ENCODE measurements around the gene CSNK1G1.
"Not testable (repeated sequence)": the region's sequence is repeated elsewhere in the genome, so short reads cannot be mapped to it uniquely, and the experiment has no call there.

The CSNK1G1 gene

GRCh38 chr15:64235552-64235951 lies 120.4 kb downstream of the CSNK1G1 start:
- DNase-seq: no peak

DNA sequence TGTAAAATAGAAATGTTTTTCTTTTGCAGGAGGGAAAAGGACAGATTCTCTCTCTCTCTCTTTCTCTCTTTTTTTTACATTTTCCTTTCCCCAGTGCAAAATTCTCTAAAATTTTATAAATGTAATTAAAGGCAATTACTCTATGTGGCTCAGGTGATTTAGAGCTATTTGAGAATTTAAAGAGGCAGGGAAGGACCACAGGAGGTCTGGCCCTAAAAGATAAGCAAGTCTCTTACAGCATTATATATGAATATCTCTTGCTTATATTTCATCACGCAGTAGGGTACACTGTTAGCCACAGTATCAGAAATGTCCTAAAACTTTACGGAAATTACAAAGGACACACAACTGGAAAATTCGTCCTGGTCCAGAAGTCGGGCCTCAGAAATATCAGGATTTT lies 122.7 kb downstream of the CSNK1G1 start:
- no peak for DNase-seq

- DNase-seq: no peak
These were observed 123.6 kb downstream of the CSNK1G1 start for GRCh38 chr15:64232400-64232799.

- no peak for DNase-seq
These were observed 126.7 kb downstream of the CSNK1G1 start for GRCh38 chr15:64229129-64229724.

- DNase-seq: no peak
These were observed 130.2 kb downstream of the CSNK1G1 start for GRCh38 chr15:64225804-64226203.

DNA sequence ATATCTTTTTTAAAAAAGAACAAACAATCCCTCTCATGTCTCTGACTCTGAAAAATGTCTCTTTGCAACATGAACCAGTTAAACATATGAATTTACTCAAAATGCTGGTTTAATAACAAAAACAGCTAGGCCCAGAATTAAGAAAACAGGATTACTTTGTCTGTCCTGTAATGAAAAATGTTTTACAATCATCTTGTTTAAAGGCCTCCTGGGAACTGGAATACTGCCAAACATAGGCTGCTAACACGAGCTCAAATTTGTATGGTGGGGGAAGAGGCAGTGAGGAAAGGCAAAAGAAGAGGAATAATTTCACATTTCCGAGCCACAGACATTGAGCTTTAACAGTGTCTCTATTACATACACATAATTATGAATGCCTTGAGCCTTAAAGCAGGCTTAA lies 131.5 kb downstream of the CSNK1G1 start:
- no peak for DNase-seq

GRCh38 chr15:64223882-64224281 lies 132.1 kb downstream of the CSNK1G1 start:
- DNase-seq: no peak

GRCh38 chr15:64222573-64223366 lies 133.2 kb downstream of the CSNK1G1 start:
- DNase-seq: no peak

- DNase-seq: not testable (repeated sequence)
These were observed 134.1 kb downstream of the CSNK1G1 start for GRCh38 chr15:64221911-64222310.

DNA sequence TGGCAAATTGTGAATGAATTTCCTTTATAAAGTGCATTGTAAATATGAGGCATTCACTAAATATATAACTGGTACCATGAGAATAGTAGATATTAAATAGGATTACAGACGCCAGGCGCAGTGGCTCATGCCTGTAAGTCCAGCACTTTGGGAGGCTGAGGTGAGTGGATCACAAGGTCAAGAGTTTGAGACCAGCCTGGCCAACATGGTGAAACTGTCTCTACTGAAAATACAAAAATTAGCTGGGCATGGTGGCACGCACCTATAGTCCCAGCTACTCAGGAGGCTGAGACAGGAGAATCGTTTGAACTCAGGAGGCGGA lies 138.6 kb downstream of the CSNK1G1 start:
- not testable (repeated sequence) for DNase-seq

GRCh38 chr15:64216730-64217428 lies 139.1 kb downstream of the CSNK1G1 start:
- DNase-seq: no peak

DNA sequence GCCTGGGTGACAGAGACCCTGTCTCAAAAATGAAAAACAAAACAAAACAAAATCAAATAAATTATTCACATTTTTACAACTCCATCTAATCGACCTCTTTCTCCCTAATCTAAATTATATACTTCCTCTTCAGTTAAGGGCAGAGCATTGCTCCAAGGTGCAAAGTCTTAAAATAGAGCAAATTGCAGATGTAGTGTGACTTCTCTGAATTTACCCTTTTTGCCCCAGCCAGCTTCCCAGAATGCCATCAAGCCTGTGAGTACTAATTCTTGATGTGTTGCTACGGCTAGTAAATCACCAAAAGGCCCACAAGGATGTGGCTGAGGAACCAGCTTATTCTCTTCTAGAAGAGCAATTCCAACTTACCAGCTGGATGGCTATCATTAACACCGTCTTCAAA lies 139.8 kb downstream of the CSNK1G1 start:
- DNase-seq: no peak

GRCh38 chr15:64213646-64214045 lies 142.3 kb downstream of the CSNK1G1 start:
- DNase-seq: no peak

GRCh38 chr15:64211696-64212095 lies 144.3 kb downstream of the CSNK1G1 start:
- no peak for DNase-seq

DNA sequence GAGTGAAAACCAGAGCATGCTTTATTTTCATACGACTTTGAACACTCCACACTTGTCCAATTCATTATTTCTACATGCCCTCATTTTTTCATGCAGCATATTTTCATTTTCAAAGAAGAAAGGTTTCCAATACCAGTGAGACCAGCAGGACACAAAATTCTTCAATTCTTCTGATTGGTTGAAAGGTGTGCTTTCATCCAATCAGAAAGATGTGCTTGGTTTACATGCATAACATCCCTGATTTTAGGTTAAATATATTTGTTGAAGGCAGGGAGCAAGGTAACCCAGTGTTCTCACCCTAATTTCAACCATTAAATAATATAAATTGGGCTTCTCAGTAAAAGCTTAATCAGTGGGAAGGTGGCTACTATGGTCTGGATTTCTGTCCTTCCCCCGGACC lies 145.6 kb downstream of the CSNK1G1 start:
- no peak for DNase-seq

- no peak for DNase-seq
These were observed 146.2 kb downstream of the CSNK1G1 start for GRCh38 chr15:64209680-64210334.

DNA sequence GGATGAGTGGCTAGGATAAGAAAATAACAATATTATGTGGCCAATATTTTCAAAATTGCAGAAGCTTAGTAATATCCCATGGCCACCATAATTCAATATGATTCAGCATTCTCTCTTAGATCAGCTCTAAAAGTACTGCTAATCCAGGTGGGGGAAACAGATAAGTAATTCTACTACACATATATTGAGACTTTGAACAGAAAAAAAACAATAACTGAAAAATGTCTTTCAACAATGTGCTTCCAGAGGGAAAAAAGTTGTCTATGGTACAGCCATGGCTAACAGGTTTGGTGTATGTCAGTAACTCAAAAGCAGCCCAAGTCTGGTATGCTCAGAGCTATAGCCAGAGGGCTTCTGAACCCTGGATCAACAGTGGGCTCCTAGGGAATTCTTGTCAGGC lies 150.8 kb downstream of the CSNK1G1 start:
- no peak for DNase-seq

GRCh38 chr15:64197425-64197824 lies 158.5 kb downstream of the CSNK1G1 start:
- DNase-seq: no peak

DNA sequence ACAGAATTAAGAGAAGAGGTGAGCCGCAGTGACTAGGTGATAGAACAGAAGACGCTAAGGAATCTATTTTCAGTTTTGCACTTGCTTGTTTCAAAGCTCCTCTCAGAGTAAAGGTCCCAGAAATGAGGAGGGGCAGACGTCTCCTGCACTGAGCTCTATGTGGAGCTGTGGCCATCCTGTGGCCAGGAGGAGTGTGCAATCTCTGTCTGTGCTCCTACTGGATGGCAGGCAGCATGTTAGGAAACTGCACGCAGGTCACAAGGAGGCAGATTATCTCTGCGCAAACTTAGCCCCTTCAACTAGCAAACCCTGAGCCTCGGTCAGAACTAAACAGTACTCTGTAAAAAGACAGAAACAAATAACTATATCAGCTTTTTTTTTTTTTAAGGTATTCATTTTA lies 162.0 kb downstream of the CSNK1G1 start:
- DNase-seq: no peak

DNA sequence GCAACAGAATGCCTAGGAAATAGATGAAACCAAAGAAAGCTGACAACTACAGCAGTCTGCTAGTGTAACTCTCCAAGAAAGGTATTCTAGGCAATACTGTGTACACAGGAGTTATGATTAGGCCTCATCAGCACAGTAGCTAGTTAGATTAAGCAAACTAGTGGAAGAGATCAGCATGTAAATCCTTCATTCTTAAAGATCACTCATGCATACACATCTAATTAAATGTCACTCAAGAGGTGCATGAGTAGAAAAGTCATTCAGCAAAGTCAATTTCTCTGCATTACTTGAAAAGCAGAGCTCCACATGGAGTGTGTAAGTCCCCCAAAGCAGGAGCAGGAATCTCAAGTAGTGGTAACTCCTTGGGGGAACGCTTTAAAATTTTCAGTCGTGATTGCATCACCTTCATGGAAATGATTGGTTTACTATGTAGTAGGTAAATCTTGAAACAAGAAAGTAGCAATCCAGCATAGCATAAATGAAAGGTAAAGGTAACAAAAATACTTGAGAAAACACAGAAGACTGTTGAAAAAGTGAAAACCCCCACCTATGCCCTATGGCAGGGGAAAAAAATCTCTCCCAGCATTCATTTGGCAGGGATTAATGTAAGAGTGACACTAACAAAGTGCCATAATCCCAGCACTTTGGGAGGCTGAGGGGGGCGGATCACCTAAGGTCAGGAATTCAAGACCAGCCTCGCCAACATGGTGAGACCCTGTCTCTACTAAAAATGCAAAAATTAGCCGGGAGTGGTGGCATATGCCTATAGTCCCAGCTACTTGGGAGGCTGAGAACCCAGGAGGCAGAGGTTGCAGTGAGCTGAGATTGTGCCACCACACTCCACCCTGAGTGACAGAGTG lies 163.8 kb downstream of the CSNK1G1 start:
- DNase-seq: no peak

DNA sequence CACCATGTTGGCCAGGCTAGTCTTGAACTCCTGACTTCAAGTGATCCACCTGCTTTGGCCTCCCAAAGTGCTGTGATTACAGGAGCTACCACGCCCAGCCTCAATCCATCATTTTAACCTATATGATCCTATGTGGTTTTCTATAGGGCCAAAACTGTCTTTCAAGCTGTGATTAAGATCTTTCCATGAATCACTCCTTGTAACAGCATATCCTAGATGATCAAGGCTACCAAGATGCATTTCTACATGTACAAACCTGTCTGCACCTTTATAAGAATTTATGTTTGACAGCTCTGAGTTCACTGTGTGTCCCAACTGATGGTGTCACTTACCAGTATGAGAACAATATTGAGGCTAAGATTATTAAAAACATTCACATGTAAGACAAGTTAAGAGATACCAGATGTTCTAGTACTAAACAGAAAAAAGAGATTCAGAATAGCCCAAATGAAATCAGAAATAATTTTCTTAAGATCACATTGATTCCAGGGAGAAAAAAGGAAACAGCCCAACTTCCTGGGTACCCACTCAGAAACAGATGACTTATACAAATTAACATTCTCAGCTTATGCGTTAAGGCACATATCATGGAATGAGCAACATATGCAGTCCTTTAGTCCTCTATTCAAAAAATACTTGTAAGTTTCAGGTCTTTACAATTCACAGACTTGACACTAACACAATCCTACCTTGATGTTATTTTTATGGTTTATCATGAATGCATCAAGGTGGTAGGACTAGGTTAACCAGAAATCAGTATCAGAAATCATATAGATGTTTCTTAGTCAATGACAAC lies 168.4 kb downstream of the CSNK1G1 start:
- DNase-seq: no peak
